Right forelimb (tissue), 1 donor: Measurements from ENCODE around the gene TNFRSF21.
A peak's percentile ranks its signal among the peaks of the same experiment; 100 is the strongest.

Source experiments
- DNase-seq: peaks from one replicate; pipeline ENCODE4 v3.0.0-alpha.2; 2018

TNFRSF21 gene

DNA sequence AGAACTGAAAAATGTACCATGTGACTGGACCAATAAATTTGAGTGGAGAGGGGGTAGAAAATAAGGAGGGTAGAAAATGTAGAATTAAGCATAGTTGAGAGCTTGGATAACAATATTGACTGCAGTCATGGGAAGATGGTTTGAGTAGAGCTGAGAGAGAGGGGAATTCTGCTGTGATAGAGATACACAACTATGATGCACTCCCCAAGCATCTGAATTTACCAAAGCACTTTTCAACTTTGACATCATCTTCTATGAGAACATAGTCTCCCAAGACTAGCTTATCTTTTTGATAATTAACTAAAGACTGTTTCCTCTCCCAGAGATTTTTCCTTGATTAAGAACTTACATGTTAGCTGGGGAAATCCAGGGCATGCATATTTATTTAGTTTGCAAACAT is 103.1 kb downstream of the TNFRSF21 start:
- DNase-seq: no peak

DNA sequence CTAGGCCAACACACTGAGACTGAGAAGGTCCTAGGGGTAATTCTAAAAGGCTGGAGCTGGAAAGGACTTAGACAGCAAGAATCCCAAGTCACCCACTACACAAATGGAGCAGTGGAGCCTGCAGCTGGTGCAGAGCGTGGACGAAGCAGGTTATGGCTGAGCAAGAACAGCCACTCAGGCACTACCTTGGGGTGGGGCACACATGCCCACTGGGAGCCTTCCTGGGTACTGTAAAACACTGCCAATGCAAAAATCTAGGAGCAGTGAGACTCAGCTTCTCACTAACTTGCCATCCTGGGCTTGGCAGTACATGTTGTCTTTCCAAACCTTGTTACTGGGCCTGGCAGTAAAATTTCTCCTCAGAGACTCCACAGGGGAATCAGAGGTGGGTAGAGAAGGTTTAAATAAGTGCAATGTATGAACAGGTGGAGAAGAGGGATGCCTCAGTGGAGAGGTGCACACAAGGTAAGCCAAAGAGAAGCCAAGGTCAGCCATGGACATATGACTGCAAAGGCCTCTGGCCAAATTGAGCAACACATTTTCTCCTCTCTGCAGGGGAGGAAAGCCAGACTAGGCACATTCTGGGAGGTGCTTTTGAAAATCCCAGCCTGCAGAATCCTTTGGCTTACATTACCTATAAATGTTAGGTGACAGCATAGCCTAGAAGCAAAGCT is 105.6 kb downstream of the TNFRSF21 start:
- no peak for DNase-seq

DNA sequence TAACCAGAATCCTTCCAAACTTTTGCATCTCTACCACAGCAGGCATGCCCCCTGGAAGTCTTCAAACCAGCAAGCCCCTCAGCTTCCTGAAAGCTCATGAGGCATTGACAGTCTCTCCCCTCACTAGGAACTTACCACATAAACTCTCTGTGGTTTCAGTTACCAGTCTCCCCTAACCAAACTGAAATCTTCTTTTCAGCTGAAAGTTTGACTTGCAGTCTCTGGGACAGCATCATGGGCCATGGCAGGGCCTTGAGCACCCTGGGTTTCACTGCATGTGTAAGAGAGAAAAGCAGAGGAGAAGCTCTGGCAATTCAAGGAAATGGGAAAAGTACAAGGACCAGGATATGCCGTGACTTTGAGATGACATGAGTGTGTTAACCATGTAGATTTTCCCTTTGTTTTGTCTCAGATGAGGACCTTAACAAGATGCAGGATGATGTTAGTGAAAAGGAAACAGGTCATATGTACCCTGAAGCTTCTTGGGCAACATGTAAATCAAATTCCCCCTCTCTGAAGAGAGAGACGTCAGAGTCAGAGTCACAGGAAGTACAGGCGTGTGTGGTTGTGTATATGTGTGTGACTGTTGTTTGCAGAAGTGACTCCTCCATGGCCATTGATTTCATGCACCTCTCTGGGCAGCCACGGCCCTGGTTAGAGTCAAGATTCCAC is 106.3 kb downstream of the TNFRSF21 start:
- DNase-seq: no peak

DNA sequence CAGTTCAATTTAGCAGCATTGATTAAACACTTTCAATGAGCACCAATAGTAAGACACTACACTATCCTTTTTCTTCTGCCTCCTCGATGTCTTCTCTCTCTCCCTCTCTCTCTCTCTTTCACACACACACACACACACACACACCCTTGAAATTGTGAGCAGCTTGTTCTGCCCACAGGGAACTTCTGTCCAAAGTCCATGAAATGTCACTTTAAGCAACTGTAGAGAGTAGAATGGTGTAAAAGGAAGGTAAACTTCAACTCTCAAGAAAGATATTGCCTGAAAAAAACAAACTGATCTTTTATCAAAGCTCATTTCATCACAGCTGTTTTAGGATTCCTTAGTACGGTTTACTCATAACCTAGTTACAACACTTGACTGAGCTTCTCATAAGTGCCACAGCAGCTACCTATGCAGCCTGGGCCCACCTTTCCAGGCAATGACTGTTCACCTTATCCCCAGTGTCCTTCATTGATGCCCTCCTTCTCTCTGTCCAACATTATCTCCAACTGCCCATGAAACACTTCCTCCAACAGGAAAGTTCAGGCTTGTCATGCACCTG is 107.0 kb downstream of the TNFRSF21 start:
- no peak for DNase-seq

DNA sequence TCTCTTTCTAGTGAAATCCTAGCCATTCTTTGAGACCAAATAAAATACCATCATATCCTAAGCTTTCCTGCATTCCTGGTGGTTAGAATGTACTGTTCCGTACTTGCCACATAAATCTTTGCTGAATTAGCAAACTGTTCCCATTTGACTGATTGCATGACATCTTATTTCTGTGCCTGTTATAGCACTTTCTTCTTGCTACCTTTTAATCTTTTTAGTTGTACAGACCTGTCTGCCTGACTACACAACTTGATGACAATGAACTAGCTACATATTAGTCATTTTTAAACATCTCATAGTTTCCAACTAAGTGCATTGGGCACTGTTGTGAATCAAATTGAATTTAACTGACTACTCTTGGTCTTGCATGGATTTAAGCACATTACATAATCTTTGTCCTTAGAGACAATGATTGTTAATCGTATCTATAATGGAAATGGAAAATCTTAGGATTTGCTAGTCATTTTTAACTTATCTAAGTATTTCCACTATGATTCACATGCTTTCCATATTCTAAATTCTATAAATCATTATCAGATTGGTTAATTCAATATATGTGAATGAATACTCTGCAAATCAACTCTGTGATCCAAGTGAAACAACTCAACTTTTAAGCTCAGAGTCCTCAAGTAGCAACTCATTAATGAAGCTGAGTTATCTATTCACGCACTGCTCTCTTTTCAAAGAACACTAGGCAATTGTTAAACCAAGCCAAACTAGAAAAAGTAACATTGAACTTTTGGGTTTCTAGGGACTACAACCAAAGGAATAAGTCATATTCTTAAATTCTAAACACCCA is 109.0 kb downstream of the TNFRSF21 start:
- no peak for DNase-seq

DNA sequence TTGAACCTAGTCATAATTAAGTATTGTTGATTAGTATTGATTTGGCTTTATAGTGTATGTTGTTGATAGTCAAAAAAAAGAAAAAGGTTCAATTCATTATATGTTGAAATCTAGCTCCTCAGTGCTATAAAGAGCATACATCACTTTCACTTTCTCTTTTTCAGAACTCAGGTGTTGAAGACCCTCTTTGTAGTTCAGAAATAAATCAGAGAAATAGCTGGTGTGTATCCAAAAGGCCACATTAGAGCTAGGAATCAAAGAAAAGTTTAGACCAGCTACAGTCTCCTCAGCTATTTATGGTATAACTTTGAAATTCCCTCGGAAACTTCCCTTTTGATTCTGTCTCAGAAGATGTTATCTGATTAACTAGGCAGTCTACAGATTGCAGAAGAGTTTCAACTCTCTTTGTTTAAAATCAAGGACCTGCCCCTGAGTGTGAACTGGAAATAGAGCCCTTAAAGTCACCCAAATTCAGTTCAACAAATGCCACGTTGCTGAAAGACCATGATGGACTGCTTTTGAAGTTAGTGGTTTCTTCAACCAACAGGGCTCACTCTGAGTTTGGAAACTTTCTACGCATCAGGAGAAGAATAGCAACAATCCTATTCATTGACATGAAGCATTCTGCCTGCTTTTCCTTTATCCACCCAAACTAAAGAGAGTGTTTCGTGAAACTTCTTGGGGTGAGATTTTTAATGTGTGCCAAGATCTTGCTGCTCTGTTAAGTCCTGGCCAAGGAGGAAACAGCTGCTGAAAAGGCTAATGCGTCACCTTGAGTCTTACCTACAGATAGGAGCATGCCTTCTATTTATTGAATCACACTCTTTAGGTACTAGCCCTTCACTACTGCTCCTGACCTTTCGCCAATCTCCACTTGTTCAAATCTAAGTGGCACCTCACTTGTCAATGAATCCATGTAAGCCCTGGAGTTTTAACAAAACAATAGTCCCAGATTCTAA is 111.7 kb downstream of the TNFRSF21 start:
- DNase-seq: no peak

DNA sequence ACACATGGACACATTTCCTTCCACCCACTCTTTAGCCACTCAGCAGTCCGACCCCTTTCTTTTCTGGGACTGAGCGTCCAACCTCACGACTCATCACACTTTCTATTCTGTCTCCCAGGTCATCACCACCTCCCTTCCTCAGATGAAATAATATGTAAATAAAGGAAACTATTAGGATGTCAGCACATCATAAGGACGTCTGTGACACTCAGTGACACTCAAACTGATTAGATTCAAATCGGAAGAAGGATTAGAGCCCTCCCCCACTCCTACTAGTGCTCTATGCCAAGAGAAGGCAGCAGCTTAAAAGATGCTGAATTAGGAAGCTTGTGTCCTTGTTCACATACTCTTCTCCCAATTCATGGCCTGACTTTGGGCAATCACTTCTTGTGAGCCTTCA is 113.6 kb downstream of the TNFRSF21 start:
- DNase-seq: no peak

DNA sequence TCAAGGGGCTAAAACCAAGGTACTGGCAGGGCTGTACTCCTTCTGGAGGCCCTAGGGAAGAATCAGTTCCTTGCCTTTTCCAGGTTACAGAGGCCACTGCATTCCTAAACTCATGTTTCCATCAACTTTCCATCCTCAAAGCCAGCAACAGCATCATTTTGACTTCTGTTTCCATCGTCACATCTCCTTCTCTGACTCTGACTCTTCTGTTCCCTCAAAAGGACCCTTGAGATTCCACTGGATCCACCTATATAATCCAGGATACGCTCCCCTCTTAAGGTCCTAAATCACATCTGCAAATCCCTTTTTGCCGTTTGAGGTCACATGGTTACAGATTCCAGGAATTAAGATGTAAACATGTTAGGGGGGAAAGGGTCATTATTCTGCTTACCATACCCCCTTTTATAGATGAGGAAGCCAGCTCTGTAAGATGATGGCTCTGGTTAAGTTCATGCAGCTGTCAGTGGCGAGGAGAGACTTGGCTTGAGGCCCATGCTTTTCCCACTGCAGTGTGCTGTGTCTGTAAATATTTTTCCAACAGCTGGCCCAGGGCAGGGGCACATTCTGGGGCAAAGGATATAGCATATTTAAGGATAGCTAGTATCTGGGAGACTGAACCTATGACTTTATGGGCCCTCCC is 114.6 kb downstream of the TNFRSF21 start:
- DNase-seq: peak; percentile 71

DNA sequence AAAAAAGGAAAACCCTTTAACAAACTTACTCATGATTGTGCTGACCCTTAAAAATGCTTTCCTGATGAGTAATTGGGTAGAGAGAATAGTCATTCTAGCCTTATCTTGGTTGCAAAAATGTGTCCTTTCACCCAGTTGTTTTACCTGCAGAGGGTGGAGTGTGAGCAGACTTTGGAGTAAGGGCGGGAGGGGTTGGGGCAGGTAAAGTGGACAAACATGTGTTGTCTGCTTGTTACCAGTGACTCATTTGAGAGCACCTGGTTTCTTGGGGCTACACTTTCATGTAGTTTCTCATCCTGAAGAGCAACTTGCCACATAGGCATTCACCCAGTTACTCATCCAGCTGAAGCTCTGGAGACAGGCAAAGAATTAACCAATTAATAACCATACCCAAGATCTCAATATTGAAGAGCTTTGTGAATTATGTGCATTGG is 121.1 kb downstream of the TNFRSF21 start:
- DNase-seq: no peak

DNA sequence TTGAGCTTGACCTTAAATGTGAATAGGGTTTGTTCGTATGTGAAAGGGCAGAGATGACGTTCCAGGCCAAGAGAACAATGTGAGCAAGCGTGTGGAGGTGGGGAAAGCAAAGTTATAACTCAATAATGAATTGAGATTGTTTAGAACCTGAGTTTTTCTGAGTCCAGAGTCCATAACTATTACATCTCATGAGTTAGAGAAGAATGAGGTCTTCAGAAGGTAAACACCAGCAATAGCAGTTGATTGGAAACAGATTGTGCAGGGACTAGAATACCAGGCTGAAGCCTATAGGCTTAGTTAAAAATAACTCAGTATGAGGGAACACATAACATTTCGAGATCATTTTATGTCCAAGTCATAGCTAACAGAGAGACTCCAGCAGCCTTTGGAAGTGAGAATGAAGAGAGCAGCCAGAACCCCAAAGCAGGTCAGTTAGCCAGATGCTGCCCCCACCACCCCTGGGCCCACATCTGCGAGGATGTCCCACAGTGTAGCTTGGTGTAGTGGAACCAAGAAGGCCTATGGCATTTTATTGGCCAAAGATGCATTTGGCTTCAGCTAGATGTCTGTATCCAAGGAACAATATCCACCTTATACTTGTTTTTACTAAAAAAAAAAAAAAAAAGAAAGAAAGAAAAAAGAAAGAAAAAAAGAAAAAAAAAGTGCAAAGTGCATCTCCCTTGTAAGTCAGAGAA is 121.7 kb downstream of the TNFRSF21 start:
- no peak for DNase-seq

DNA sequence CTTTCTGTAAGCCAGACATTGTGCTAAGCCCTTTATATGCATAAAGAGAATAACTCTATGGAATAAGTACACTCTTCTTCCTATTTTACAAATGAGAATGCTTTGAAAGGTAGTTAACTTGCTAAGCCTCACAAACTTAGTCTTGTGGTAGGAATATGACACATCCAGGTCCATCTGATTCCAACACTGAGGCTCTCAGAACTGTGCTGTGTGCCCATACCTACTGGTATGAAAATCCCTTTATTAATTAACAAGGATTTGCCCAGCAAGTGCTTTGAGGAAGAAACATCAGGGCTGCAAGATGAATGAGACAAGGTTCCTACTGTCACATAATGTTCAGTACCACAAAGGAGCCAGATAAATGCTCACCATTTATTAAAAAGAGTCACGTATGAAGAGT is 122.6 kb downstream of the TNFRSF21 start:
- DNase-seq: no peak

DNA sequence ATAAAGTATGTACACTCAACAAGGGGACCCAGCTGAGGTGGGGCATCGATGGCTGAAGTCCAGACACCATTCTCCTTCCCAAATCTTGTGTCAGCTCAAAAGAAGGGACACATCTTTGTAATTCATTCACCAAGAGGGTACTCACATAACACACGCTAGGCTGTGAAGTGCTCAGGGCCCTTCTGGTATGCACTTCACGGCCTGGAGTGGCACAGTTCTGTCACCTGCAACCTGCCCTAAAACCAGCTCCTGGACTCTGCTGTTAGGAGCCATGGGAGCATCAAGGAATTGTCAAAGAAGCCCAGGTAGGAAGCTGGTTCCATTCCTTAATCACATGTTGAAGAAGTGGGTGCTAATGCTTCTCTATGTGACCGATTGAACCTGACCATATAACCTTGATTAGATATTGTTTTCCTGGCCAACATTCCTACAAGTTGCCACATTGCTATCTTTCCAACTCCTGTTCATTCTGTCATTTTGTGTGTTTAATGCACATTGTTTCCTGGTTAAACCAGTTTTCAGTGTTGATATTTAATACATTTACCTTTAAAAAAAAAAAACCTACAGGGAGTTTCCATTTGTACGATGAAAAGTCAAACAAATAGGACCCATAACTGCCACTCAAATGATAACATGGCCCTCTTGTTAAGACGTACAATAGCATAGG is 127.3 kb downstream of the TNFRSF21 start:
- DNase-seq: no peak

DNA sequence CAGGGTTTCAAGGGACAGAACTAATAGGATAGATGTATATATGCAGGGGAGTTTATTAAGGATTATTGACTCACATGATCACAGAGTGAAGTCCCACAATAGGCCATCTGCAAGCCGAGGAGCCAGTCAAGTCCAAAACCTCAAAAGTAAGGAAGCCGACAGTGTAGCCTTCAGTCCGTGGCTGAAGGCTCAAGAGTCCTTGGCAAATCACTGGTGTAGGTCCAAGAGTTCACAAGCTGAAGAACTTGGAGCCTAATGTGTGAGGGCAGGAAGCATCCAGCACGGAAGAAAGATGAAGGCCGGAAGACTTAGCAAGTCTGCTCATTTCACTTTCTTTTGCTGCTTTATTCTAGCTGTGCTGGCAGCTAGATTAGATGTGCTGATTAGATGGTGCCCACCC is 128.0 kb downstream of the TNFRSF21 start:
- DNase-seq: no peak
